GM21447 (cell line): Measurements from ENCODE around the gene XAB2.
"Not testable (repeated sequence)": the region's sequence is repeated elsewhere in the genome, so short reads cannot be mapped to it uniquely, and the experiment has no call there.

Experiments
- ATAC-seq: cut with Tn5 transposase; IDR thresholded peaks from one replicate; pipeline ENCODE4 v1.9.1; 2021; ENCODE audit not compliant: unreplicated experiment

The XAB2 gene

DNA sequence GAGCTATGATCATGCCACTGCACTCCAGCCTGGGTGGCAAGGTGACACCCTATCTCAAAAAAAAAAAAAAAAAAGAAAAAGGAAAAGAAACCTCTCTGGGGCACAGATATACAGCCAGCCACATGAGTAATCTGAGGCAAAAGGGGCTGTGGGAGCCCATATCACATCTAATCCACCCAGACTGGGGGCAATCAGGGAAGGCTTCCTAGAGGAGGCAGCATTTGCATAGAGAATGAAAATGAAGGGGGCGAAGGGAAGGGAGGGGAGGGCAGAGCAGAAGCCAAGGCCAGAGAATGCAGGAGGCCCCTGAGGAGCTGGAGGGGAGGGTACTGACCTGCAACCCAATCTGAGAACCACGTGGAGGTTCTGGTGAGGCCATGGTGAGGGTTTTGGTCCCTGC lies 20.8 kb upstream of the XAB2 start:
- ATAC-seq: no peak

DNA sequence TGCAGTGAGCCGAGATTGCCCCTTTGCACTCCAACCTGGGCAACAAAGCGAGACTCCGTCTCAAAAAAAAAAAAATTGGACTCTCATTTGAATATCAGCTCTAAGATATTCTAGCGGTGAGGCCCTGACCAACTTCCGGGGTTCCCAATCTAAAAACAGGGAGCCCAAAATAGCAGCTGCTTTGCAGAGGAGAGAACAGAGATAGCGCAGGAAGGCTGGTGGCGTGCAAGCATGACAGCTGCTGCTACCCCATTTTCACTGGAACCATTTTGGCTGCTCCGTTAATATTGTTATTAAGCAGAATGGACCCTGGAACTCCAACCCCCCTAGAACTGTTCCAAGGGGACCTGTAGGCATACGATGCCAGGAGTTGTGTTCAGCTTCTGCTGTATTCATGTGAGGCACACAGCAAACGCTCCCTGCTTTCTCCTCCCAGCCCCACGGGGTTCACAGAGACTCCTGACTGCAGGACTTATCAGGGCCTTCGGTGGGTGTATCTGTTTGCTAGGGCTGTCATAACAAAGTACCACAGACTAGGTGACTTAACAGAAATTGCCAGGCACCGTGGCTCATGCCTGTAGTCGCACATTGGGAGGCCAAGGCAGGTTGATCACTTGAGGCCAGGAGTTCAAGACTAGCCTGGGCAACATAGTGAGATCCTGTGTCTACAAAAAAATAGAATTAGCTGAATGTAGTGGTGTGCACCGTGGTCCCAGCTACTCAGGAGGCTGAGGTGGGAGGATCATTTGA lies 19.1 kb upstream of the XAB2 start:
- no peak for ATAC-seq

DNA sequence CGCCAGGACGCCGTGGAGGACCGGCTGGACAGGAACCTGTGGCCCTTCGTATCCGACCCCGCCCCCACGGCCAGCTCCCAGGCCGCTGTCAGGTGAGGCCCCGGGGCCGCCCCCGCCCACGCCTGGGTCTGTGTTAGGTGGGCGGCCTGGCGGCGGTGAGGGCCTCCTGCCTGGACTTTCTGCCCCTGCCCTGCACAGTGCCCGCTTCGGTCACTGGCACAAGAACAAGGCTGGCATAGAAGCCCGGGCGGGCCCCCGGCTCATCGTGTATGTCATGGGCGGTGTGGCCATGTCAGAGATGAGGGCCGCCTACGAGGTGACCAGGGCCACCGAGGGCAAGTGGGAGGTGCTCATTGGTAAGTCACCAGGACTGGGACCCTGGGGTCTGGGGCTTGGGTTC lies 17.8 kb upstream of the XAB2 start:
- no peak for ATAC-seq

DNA sequence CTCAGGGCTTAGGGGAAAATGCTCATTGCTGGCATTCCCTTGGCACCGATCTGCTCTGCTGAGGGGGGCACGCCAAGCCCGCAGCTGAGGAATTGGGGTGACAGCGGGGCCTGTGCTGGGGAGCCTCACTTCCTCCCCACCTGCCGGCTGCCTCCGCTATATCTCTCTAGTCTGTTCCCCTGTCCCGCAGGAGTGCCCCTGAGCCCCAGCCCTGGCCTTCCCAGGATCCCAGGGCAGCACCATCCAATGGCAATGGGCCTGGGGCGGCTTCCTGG lies 17.0 kb upstream of the XAB2 start:
- no peak for ATAC-seq

DNA sequence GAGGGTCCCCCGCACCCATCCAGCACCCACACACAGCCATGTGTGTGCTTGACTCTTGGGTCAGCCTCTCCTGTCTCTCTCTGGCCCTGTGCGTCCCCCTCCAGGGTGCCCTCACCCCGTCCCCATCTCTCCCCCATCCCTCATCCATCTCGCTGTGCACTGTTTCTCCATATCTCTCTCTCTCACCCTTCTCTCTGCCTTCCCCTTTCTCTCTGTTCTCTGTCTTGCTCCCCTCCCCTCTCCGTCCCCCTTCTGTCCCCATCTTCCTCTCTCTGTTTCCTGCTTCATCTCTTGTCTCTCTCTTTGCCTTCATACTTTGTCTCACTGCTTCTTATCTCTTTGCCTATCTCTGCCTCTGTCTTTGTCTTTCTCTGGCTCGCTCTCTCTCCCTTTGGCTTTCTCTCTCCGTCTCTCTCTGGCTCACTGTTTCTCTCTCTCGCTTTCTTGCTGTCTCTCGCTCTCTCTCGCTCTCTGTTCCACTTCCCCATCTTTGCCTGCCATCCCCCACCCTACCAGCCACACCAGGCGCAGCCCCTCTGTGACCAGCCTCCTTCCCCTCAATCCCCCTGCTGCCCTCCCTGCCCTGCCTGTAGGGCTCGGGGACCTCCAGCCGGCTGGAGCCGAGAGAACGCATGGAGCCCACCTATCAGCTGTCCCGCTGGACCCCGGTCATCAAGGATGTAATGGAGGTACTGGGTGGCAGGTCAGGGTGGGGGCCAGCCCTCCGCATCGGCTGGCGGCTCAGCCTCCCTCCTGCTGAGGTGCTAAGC lies 16.5 kb upstream of the XAB2 start:
- ATAC-seq: no peak

DNA sequence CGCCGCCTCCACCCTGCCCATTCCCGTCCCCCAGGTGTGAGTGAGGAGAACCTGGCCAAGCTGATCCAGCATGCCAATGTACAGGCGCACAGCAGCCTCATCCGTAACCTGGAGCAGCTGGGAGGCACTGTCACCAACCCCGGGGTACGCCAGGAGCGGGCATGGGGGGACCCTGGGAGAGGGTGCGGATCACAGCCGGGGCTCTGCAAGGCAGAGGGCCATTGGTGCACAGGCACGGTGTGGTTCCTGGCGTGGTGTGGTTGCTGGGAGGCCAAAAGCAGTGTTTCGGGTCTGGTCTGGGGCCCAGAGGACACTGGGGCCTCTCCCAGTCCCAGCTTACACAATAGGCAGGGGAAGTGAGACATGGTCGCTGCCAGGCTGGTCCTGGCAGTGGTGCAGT lies 15.8 kb upstream of the XAB2 start:
- no peak for ATAC-seq

DNA sequence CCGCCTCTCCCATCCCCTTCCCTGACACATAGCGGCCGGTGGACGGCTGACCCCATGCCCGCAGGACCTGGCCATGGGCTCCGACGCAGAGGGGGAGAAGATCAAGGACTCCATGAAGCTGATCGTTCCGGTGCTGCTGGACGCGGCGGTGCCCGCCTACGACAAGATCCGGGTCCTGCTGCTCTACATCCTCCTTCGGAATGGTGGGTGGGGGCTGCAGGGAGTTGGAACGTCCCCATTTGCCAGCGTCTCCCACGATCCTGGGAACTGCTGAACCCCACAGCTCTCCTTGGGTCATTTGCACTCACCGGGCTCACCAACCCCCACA lies 15.2 kb upstream of the XAB2 start:
- ATAC-seq: no peak

DNA sequence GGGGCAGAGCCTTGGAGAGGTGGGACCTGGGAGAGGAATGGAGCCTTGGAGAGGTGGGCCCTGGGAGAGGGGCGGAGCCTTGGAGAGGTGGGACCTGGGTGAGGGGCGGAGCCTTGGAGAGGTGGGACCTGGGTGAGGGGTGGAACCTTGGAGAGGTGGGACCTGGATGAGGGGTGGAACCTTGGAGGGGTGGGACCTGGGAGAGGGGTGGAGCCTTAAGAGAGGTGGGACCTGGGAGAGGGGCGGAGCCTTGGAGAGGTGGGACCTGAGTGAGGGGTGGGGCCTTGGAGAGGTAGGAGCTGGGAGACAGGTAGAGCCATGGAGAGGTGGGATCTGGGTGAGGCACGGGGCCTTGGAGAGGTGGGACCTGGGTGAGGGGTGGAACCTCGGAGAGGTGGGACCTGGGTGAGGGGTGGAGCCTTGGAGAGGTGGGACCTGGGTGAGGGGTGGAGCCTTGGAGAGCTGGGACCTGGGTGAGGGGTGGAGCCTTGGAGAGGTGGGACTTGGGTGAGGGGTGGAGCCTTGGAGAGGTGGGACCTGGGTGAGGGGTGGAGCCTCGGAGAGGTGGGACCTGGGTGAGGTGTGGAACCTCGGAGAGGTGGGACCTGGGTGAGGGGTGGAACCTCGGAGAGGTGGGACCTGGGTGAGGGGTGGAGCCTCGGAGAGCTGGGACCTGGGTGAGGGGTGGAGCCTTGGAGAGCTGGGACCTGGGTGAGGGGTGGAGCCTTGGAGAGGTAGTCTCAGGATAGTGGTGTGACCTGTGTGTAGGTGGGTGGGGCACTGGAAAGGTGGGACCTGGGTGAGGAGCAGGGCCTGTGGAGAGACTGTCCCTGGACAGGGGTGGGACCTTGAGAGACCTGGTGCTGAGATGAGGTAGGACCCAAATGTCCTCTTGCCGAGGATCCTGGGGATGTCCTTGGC lies 14.5 kb upstream of the XAB2 start:
- not testable (repeated sequence) for ATAC-seq

DNA sequence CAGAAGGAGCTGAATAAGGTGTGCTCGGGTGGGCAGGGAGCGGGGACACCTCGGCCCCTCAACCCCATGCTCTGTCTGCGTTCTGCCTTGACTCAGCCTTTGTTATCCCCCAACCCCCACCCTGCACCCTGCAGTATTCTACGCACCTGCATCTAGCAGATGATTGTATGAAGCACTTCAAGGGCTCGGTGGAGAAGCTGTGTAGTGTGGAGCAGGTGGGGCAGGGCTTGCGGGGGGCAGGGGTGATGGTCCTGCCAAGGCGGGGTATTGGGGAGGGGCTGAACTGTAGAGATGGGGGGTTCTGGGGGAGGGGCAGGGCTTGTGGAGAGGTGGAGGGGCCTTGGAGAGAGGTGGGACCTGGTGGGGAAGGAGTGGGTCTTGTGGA lies 13.7 kb upstream of the XAB2 start:
- no peak for ATAC-seq

DNA sequence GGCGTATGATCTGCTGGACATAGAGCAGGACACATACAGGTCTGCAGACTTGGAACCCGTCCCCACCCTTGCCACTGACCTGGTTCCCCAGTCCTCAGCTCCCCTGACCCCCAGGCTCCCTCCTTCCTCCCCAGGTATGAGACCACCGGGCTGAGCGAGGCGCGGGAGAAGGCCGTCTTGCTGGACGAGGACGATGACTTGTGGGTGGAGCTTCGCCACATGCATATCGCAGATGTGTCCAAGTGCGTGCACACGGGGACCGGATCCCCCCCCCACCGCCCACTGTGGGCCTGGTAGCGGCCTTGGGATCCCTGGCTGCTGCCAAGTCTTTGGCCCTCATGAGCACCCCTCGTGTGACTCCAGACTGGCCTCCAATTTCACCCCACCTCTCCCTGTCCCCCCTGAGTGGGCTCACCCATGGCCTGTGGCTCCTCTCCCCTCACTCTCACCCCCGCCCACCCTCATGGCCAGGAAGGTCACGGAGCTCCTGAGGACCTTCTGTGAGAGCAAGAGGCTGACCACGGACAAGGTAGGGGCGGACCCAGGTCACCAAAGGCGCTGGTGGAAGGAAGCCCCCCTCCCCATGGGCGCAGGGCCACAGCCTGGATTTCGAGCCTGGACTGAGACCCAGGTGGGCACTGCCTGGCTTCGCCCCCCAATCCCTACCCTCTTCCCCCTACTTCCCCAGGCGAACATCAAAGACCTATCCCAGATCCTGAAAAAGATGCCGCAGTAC lies 13.1 kb upstream of the XAB2 start:
- no peak for ATAC-seq

DNA sequence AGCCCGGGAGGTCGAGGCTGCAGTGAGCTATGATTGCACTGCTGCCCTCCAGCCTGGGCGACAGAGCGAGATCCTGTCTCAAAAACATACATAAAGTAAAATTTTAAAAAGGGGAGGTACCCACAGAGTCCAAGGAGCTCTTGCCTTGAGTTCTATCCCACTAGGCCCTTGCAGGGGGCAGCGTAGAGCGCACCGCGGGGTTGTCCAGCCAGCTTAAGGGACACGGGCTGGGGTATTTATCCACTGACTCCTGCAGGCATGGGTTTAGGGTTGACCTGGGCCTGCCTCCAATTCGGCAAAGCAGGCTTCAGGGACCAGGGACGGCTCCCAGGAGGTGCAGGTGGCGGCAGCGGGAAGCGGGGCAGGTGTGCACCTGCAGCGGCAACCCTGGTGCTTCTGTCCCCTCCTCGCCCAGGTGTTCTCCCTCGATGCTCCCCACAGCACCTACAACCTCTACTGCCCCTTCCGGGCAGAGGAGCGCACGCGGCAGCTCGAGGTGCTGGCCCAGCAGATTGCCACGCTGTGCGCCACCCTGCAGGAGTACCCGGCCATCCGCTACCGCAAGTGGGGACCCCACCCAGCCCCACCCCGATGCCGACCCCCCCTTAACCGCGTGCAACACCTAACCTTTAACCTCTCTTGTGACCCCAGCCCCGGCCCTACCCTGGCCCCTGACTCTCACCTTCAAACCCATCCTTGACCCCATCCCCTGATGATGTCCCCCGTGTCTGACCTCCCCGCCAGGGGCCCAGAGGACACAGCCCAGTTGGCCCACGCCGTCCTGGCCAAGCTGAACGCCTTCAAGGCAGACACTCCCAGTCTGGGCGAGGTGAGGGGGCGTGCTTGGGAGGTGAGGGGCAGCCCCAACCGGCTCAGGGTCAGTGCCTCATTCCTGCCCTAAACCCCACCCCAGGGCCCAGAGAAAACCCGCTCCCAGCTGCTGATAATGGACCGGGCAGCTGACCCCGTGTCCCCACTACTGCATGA lies 12.2 kb upstream of the XAB2 start:
- ATAC-seq: no peak

DNA sequence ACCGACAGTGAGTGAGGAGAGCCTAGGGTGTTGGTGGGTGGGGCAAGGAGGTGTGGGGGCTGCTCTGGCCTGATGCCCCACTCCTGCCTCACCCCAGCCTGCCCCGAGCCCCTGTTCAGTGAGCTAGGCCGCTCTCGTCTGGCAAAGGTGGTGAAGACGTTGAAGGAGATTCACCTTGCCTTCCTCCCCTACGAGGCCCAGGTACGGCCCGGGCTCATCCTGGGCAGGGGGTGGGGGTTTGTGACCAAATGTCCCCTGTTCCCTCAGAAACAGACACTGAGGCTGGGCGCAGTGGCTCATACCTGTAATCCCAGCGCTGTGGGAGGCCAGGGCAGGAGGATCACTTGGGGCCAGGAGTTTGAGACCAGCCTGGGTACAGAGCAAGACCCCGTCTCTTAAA lies 11.5 kb upstream of the XAB2 start:
- no peak for ATAC-seq

DNA sequence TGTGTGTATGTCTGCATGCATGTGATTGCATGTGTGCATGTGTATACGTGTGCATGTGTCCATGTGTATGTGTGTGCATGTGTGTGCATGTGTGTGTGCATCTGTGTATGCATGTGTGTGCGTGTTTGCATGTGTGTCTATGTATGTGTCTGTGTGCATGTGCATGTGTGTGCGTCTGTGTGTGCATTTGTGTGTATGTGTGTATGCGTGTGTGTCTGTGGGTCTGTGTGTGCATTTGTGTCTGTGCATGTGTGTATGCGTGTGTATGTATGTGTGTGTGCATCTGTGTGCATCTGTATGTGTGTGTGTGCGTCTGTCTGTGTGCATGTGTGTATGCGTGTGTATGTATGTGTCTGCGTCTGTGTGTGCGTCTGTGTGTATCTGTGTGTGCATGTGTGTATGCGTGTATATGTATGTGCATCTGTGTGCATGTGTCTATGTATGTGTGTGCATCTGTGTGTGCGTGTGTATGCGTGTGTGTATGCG lies 10.6 kb upstream of the XAB2 start:
- no peak for ATAC-seq

DNA sequence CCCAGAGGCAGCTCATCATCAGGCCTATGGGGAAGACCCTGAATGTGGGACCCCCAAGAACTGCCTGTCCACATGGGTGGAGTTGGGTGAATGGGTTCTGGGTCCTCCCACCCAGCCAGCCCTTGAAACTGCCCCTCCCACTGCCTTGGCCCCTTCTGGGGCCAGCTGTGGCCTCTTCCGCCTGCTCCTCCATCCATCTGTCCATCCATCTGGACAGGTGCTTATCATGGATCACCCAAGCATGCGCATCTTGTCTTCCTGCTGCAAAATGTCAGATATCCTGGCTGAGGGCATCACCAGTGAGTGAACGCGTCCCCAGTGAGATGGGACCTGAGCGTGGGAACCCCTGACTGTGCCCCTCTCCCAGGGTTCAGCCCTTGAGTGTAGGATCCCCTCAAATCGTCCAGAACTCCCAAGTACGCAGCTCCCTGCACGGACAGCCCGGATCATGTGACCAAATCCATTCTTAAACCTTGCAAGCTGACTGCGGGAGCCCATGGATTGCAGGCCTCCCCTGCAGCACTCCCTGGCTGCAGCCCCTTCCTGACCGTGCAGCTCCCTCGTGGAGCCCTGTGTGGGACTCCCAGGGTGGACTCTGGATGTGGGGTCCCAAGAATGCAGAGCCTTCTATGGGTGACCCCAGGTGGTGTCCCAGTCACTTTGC lies 9.6 kb upstream of the XAB2 start:
- no peak for ATAC-seq

DNA sequence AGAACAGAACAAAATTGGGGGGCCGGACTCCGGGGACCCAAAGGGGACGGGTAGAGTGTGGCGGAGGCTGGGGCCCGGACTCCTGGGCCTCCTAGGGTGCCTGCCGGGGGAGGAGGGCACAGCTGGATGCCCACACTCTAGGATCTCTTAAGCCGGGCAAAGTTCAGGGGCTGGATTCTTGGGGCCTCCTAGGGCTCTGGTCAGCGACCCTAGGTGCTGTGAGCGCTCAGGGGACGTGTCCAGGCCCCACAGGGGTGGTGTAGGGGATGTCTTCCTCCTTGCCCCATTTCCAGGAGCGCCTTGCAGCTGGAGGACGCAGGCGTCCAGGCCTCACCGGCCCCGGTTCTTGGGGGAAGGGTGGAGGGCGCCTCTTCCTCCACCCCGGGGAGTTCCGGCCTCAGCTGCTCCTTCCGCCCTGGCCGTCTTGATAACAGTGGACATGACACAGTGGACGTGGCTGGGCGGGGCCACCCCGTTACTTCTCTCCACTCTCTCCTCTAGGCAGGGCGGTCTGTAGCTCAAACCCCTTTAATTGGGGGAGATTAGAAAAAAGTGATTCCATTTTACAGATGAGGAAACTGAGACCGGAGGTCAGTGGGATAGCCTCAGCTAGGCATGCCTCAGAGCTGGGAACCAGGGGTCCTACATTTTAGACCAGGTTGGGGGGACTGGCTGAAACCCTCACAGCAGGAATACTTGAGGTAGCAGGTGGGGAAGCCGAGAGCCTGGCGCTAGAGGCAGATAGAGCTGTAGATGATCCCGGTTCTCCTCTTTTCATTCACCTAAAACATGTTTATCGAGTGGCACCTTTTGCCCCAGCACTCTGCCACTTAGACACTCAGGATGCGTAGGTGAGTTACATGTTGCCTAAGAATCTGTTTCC lies 8.3 kb upstream of the XAB2 start:
- no peak for ATAC-seq

DNA sequence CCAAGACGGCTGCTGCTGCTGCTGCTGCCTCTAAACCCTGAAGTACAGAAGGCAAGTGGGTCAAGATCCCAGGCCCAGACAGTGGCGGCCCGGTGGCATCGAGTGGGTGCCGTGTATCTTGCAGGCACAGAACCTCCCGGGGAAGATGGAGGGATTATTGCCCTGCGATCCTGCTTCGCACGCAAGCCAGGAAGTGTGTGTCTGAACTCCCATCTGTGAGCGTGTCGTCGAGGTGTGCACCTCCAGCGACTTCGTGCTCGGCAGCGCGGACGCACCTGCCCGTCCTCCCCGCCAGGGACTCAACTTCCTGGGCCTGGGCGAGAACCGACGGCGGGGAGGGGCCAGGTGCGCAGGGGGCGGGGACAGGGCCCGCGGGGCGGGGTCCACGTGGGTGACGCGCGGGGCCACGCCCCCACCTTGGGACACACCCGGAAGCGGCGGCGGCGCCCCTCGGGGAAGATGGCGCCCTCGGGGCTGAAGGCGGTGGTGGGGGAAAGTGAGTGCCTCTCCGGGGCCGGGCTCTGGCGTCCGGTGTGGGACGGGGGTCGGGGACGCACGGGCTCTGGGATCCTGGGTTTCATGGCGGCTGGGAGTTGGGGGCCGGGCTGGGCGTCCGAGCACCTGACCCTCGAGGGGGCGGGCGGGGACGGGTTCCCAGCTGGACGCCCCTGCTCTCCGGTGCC lies 7.5 kb upstream of the XAB2 start, which contains the start of gene STXBP2:
TSS of gene STXBP2 (plus strand) at position 420 of the 683 bp plus-strand sequence. CDS start at position 460, 40 bp downstream.
- ATAC-seq: no peak

DNA sequence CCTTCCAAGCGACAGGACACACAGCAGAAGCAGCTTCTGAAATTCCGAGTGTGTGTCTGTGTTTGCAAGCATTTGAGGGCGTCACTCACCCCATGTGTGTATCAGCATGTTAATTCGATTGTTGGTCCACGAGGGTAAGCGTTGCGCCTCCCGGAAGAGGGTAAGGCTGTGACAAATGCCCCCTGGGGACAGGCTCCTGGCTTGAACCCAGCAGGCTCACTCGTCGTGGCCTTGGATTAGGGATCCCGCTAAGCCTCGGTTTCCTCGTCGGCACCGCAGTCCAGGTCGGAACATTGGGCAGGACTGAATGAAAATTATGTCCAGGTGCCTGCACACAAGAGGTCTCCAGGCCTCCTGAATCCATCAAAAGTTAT lies 7.0 kb upstream of the XAB2 start:
- ATAC-seq: no peak

DNA sequence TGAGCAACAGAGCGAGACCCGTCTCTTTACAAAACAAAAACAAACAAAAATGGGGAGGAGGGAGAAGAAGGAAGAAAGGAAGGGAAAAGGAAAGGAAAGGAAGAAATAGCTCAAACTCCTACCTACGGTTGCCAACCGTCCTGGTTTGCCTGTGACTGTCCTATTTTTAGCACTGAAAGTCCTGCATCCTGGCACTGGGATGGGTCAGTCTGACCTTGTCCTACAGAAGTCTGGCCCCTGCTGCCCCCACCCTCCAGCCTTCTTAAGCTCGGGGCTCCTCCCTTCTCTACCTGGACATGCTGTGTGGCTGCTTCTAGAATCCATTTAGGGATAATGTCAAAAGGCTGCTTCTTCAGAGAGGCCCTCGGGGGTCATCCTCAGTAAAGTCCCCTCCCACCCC lies 6.3 kb upstream of the XAB2 start:
- ATAC-seq: no peak
